ENCODE measurements around the gene RARRES1.

RARRES1 gene, protein sequence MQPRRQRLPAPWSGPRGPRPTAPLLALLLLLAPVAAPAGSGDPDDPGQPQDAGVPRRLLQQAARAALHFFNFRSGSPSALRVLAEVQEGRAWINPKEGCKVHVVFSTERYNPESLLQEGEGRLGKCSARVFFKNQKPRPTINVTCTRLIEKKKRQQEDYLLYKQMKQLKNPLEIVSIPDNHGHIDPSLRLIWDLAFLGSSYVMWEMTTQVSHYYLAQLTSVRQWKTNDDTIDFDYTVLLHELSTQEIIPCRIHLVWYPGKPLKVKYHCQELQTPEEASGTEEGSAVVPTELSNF

DNA sequence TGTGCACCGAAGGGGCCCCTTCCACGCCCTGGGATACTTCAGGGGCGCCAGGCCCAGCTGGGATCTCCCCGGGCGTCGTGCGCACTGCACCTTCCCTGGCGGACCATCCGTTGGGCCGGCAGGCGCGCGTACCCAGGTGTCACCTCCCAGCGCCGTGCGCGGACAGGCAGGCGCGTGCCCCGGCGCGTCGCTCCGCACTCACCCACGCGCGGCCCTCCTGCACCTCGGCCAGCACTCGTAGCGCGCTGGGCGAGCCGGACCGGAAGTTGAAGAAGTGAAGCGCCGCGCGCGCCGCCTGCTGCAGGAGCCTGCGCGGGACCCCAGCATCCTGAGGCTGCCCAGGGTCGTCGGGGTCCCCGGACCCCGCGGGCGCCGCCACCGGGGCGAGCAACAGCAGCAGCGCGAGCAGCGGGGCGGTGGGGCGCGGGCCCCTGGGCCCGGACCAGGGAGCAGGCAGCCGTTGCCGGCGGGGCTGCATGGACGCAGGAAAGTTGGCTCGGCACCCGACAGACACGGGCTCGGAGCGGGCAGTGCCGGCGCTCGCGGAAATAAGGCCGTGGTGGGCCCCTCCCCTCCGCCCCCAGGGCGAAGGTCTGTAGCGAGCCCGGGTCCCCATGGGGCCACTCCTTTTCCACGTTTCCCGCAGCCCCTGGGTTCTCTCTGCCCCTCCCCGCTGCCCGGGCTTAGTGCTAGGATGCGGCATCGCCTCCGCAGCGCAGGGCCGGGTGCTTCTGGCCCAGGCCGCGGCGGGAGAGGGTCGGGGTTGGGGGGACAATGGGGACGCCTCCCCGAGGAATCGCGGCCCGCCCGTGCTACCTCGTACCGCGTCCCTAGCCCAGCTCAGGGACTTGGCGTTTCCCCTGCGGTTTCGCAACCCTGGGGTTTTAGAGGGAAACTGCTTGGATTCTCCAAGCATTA is at the start of gene RARRES1:
Gene RARRES1, minus strand, starts transcription at position 520 of the 918 bp plus-strand sequence. Its CDS starts 42 bp downstream, at position 478.
- peak; percentile 9 for DNase-seq (ENCODE audit: low spot score)

DNA sequence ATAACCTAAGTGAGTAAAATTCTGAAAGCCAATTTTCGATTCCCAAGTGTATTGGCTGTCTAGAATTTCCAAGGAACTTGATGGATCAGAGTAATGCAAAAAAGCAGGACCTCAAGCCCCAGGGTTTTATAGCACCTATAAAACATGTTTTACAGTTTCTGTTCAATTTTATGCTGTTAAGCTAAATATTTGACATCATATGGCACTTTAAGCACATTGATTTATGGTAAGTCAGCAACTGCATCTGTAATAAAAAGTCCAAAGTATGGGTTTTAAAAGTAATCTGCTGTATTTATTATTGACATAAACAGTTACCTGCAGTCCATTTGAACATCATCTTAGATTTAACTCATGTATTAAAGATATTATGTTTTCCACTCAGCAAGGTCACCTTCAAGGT is 49.6 kb upstream of the RARRES1 start:
- no peak for DNase-seq (ENCODE audit: low spot score)

DNA sequence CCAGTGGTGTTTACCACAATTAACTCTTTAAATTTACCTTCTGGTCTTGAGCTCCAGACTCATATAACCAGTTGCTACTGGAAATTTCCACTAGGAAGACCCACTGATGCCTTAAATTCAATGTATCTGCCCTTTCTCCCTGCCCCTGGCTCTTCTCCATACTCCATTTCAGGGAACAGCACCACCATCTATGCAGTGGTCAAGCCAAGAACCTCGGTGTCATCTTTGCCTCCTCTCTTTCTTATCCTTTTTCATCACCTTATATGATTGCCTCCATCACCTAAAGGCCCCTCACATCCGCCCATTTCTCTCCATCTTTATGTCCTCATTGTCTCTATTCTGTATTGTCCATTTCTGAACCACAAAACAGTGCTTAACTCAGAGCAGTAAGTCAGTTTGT is 48.9 kb upstream of the RARRES1 start:
- no peak for DNase-seq (ENCODE audit: low spot score)

DNA sequence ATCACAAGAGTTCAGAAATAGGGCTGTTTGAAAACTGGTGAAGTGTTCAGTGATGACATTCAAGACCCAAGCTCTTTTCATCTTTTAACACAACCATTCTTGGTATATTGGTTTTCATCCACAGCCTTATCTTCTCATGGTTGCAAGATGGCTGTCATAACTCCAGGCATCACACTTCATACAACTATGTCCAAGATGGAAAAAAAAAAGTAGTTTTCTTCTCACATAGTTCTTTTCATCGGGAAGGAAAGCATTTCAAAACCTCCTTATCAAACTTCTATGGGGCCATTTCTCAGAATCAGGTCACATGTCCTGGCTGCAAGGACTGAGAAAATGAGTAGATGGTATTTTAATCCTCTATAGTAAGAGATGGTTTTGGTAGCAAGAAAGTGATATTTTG is 48.5 kb upstream of the RARRES1 start:
- no peak for DNase-seq (ENCODE audit: low spot score)

DNA sequence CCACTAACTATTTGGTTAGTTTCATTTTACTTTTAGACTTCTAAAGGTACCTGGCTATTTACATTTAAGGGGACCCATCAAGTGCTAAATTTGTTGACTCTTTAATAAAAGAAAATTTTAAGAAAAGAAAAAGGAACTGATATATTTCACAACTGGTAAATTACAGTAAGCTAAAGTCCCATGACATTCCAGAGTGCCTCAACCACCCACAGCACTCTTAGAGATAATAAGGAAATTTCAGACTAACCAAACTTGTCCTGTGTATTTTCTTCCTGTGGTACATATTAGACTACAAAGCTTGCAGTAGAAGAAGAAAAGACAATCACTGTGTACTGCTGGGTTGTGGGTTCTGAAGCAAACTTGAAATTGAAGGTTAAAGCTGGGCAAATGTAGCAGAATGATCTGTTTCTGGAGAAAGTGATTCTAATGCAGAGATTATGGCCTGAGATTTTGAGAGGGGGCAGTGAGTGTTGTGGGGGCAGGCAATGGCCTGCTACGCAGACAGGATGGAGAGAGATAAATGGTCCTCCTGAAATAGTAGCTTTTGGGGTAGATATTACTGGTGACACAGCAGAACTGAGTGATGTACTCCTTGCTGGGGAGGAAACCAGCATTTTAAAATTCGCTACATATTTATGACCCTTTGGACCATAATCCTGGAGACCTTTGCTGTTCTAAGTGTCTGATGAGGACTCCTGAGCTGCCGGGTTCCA is 45.1 kb upstream of the RARRES1 start:
- no peak for DNase-seq (ENCODE audit: low spot score)

DNA sequence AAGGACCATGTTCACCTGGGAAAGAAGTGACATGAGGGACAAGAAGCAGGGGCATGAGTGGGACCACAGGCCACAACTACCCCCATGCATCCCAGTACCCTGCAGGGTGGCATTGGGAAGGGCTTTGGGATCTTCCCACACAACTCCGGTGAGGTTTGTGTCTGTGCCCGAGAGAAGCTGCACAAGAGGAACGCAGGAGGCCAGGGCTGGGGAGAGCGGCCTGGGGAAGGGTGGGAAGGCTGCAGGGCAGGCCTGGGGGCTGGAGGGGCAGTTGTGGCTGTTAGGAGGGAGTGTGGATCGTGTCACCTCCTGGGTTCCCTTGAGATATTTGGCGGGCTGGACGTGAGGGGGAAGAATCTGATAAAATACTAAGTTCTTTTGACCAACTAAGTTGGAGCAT is 44.3 kb upstream of the RARRES1 start:
- DNase-seq (ENCODE audit: low spot score) = no peak

DNA sequence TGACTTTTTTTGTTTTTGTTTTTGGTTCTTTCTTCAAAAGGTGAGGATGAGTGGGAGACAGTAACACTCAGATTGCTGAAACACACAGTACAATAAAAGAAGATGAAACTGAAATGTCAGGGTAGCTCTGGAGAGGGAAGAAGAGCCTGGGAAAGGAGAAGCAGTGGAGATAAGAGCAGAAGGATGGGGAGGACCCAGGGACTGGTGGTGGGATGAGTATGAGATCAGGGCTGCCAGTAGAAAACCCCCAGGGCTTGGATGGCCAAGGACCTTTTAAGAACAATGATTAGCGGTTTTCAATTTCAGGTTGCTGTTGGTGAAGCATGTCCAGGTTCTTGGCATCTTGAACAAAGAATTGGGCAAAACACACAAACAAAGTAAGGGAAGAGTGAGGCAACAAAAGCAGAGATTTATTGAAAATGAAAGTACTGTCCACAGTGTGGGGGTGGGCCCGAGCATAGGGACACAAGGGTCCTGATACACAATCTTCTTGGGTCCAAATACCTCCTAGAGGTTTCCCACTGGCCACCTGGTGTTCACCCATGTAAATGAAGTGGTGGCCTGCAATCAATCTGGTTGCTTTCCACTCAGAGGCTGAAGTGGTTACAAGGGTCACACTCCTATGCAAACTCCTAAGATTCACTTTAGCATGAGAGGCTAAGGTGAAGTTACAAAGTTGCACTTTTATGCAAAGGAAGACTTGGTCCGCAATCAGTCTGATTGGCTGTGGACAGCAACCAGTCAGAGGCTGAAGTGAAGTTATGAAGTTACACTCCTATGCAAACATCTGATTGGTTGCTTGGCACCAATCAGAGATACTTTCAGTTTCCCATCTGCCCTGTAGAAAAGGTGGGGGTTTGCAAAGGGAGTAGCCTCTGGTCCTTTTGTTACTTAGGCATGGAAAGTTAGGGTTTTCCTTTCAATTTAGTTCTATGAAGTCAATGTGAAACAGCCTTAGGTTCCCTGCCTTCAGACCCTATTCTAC is 43.5 kb upstream of the RARRES1 start:
- DNase-seq (ENCODE audit: low spot score) = no peak

DNA sequence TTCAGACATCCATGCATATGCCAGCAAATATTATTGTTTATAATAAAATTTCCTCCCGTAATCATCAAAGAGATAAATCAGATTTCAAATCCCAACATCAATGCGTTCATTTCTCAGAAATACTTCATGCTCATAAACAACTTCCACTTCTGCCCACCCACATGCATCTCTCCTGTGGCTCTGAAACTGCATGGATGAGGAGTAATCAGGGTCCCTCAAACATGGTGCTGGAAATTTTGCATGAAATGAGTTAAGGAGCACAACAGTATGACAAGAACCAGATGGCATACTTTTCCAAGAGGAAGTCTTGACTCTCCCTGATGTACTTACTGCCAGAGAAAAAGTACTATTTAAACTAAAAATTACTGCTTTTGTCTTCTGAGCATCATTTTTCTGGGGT is 42.7 kb upstream of the RARRES1 start:
- no peak for DNase-seq (ENCODE audit: low spot score)

DNA sequence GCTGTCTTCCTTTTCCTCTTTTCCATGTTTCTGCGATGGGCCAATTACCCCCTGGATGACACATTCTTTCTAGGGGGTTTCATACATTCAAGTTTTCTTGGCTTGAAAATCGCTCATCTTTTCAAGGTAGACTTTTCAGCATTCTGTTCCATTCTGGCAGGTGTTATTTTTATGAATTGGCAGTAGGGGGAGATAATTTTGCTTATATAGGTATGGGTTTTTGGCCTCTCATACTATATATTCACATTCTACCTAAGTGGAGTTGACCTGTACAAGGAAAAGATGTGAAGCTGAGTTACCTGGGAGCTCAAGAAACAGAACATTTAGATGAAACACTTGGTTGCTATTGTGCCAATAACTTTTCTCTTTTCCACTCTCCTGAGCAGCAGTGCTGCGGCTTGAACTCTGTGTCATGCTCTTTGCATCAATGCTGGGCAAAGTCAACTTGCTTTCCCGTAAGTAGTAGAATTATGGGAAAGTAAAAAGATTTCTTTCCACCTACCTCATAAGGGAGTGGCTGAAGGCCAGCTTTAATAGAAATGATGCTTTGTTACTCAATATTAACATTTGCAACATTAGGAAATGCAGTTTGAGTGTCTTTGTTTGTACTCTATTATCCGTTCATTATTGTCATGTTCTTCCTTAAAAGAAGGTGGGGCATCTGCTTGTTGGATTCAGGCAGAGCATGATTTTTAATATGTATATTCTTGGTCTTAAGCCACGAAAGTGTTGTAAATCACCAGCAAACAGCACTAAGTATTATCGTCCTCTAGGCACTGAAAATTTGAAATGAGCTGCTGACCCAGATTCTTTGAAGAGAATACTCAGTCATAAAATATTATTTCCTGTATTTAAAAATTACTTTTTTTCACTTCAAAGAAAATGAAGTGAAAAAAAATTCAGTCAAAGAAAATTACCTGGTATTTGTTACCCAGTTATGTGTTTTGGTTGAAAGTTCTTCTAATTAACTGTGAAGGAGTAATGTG is 41.9 kb upstream of the RARRES1 start:
- no peak for DNase-seq (ENCODE audit: low spot score)

DNA sequence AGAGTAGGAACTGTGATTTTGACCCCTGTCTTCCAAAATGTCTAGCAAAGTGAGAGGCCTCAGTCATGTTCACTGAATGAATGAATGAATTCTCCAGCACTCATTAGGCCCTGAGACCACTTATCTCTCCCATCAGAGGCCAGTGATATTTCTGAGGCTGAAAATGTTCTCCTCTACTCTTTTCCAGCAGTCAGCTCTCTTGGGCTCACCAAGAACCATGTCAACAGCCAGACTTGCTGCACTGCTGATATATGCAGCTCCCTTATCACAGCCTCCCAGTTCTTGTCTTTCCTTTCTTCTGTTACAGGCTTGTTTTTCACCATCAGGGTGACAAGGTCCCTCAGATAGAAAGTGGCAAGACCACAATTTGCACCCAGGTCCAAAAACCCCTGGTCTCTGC is 40.9 kb upstream of the RARRES1 start:
- no peak for DNase-seq (ENCODE audit: low spot score)

DNA sequence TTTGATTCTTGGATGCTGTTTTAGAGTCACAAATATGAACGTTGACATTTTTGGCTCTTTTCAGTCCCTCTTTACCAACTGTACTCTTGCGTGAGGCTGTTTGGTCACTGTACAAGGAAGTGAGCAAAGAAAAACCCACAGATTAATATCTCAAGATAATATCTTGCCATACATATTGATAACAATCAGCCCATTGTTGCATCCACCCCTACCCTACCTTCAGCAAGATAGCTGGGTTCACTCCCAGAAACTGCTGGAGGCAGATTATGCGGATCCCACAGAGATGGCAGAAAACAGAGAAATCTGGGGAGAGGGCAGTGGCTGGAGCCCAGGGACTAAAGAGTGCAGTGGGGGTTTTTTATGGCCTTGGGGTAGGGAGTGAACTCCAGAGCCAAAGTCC is 39.7 kb upstream of the RARRES1 start:
- no peak for DNase-seq (ENCODE audit: low spot score)

DNA sequence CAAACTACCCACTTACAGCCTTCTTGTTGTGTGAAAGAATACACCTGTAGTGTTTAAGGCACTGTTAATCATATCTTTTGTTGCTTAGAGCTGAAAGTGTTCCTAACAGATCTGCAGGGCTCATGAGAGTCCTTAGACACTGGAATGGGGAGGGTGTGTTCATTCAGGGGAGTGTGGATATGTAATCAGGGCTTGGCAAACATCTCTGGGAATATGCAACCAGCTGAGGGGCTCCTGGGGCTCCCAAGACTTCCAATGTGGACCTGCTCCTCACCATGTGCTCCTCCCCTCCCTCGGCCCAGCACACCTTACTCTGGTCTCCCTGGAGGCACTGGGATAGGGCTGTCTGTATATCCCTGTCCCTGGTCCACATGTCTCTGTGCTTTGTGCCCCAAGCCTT is 39.3 kb upstream of the RARRES1 start:
- DNase-seq (ENCODE audit: low spot score) = no peak

DNA sequence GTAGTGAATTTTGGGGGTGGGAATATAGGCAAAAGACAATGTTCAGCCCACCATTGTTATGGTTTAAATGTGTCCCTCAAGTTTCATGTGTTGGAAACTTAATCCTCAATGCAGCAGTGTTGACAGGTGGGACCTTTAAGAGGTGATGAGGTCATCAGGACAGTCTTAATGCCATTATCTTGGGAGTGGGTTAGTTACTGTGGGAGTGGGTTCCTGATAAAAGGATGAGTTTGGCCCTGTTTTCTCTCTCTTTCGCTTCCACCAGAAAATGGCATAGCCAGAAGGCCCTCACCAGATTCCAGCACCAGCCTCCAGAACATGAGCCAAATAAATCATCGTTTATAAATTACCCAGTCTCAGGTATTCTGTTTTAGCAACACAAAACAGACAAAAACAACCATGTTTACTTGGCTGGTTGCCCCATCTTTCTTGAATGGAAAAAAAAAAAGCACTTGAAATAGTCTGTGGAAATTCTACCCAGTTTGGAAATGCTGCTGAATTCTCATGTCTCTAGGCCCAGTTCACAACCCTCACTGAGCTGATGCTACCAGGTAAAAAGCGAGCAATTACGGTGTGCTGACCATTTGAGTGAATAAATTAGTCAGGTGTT is 38.6 kb upstream of the RARRES1 start:
- no peak for DNase-seq (ENCODE audit: low spot score)

DNA sequence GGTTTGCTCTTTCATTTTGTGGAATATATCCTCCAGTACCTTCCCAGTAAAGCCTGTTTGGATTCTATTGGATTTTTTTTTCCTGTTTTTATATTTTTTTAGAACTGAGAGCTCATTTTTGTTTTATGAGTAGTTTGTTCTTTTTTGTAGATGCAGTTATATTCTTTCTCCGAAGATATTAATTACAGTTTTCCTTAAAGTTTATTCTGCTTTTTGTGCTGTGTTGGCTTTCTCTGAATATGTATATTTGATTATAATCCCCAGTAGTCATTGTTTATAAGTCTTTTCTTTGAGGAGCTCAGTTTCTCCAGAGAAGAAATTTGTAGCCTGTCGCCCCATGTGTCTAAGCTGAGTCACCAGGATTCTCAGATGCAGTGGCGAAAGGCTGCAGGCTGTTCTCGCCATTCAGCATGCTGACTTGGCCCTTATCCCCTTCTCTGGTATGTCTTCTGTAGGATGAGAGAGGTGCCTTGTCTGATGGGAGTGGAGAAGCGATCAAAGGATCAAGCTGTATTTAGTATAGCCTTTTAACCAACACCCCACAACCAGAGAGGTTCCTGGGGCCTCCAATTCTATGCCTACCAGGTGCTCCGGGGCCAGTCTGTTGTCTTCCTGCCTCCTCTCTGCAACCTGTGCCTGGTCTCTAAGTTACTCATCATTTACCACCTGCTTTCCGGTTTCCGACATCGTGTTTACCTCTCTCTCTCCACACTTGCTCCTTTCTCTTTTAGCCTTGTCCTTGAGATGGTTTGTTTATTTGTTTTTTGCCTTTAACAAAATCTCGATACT is 37.9 kb upstream of the RARRES1 start:
- no peak for DNase-seq (ENCODE audit: low spot score)

DNA sequence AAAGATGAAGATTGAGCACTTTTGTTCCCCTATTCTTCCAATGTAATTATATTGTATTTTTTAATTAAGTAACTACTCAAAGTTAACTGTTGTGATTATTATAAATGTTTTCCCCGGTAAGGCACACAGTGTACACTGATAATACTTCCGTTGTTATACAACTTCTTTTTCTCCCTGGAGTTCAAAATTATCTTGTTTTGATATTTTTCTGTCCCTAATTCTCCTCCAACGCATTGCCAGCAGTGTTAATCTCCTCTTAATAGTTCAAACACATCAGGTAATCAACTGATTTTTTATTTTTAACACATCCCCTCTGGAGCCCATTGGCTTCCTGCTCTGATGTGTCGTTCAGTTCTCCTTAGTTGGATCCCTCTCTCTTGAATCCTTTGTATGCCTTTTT is 37.3 kb upstream of the RARRES1 start:
- DNase-seq (ENCODE audit: low spot score) = no peak

DNA sequence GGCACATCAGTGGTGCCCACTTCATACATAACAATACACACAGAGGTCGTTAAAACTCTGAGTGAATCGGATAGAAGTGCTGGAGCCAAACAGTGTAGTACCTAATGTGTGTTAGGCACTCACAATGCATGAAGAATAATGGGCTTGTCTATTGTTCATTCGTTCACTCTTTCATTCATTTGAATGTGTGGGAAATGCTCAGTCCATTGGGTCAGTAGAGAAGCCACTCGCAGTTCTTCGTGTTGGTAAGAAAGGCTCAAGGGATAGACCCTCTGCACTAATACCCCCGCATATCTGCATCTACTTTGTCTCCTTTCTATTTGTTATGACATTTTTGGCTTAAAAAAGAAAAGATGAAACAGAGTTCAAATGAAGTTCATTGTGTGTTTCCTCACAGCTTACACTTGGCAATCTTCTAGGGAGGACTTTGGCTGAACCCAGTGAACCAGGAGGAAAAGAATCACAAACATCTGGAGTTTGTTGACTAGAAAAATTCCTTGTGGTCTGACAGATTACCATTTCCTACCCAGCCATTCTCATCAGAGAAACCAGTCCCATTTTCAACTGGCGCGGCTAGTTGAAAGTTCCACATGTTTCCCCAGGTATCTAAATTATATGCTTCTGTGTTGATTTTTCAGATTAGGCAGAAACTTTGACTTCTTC is 36.8 kb upstream of the RARRES1 start:
- DNase-seq (ENCODE audit: low spot score) = no peak

DNA sequence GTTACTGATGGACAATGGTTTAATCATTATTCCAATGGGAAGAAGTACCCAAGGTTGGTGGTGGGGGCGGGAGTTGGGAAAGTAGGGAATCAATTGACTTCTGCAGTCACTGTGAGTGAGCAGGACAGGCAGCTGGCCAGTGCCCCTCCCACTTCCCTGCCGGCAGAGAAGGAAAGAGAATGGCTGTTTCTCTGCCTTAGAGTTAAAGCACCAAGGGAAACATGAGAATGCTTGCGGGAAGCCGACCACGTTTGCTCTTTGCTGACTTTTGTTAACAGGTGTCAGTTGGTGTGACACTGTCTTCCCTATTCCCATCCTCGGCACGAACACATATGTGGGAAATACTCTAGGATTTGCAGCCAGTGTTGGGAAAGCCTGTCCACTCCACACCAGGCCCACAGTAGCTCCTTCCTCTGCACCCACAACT is 36.1 kb upstream of the RARRES1 start:
- no peak for DNase-seq (ENCODE audit: low spot score)

DNA sequence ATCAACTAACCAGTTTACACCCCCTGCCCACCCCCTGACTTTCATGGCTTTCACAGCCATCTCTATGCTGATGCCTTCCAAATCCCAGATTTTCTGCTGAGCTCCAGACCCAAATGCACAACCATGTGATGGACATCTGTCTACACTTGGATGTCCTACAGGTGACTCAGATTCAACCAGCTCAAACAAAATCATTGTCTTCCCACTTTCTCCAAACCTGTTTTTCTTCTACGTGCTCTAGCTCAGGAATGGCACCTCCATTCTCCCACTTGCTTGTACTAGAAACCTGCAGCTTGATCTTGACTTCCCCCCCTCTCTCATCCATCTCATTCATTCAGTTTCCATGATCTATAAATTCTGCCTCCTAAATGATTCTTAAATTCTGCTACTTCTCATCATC is 34.1 kb upstream of the RARRES1 start:
- no peak for DNase-seq (ENCODE audit: low spot score)
